HG02678 (cell line): ENCODE results near the gene TMEM63B.
"Not testable (repeated sequence)": the region's sequence is repeated elsewhere in the genome, so short reads cannot be mapped to it uniquely, and the experiment has no call there.

Source experiments
- ATAC-seq: cut with Tn5 transposase; IDR thresholded peaks from one replicate; pipeline ENCODE4 v1.9.1; 2021; ENCODE audit warnings: mild to moderate bottlenecking, moderate library complexity; ENCODE audit not compliant: unreplicated experiment

TMEM63B gene

GRCh38 chr6:44188819-44189218 lies 61.5 kb downstream of the TMEM63B start:
- ATAC-seq: no peak

DNA sequence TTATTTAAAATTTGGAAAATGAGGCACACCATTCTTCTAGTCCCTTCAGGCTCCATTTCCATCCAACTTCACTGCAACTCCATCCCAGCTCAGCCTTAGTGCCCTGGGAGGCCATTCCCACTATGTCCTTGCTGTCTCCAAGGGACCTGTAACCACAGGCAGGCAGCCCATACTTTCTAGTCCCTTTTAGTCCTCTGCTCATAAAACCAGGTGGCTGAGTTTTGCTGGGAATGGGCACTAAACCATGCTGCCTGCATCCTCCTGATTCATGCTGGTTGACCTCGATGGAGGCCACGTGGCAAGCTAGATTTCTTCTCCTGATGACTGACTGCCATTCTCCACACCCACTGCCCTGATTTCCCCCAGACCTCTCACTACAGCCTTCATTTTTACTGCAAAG lies 61.9 kb downstream of the TMEM63B start:
- no peak for ATAC-seq

GRCh38 chr6:44190715-44191114 lies 63.4 kb downstream of the TMEM63B start:
- ATAC-seq: peak; percentile 61

GRCh38 chr6:44192428-44193041 lies 65.2 kb downstream of the TMEM63B start:
- no peak for ATAC-seq

DNA sequence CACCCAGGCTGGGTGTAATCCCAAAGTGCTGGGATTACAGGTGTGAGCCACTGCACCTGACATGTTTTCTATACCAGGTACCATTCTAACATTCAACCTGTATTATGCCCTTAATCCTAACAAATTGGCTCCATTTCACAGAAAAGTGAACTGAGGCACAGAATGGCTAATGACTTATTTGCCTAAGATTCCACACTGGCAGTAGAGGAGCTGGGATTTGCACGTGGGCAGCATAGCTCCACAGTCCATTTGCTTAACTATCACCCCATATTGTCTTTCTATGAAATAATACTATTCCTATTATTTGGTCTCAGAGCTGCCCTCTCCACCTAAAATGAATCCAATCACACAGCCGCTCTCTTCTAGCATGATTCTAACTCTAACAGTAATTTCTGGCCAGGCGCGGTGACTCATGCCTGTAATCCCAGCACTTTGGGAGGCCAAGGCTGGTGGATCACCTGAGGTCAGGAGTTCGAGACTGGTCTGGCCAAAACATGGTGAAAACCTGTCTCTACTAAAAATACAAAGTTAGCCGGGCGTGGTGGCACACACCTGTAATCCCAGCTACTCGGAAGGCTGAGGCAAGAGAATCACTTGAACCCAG lies 66.1 kb downstream of the TMEM63B start:
- ATAC-seq: no peak

DNA sequence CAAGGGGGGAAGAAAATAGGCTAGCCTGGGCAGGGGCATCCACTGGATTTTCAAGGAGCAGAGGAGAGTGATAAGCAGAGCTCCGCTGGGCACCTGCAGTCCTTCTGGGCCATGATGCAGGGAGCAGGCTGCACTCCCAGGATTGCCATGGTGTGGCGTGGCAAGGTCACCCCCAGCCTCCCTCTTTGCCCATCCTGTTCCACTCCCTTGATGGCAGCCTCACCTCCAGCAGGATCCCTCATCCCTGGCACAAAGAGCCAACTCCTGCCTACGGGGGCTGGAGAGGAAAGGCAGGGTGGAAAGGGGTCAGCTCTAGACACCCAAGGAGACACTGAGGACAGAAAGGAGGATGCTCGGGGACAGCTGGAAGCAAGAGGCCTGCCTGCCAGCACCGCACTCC lies 67.0 kb downstream of the TMEM63B start:
- no peak for ATAC-seq

DNA sequence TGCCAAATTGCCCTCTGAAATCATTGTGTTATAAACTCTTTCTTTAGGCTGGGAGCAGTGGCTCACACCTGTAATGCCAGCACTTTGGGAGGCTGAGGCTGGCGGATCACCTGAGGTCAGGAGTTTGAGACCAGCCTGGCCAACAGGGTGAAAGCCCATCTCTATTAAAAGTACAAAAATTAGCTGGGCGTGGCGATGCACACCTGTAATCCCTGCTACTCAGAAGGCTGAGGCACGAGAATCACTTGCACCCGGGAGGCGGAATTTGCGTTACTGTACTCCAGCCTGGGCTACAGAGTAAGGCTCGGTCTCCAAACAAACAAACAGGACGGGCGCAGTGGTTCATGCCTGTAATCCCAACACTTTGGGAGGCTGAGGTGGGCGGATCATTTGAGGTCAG lies 69.0 kb downstream of the TMEM63B start:
- ATAC-seq: not testable (repeated sequence)

DNA sequence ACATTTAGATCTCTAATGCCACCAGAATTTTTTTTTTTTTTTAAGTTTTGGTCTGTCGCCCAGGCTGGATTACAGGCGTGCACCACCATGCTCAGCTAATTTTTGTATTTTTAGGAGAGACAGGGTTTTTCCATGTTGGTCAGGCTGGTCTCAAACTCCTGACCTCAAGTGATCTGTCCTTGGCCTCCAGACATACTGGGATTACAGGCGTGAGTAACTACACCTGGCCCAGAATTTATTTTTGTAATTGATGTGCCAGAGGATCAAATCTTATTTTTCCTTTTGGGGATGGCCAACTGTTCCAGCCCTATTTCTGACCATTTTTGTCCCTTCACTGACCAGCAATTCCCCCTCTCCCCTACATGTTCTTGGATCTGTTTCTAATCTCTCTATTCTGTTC lies 71.3 kb downstream of the TMEM63B start:
- ATAC-seq: no peak

GRCh38 chr6:44199883-44200282 lies 72.5 kb downstream of the TMEM63B start:
- no peak for ATAC-seq

- no peak for ATAC-seq
These were observed 73.8 kb downstream of the TMEM63B start for GRCh38 chr6:44201200-44201599.

DNA sequence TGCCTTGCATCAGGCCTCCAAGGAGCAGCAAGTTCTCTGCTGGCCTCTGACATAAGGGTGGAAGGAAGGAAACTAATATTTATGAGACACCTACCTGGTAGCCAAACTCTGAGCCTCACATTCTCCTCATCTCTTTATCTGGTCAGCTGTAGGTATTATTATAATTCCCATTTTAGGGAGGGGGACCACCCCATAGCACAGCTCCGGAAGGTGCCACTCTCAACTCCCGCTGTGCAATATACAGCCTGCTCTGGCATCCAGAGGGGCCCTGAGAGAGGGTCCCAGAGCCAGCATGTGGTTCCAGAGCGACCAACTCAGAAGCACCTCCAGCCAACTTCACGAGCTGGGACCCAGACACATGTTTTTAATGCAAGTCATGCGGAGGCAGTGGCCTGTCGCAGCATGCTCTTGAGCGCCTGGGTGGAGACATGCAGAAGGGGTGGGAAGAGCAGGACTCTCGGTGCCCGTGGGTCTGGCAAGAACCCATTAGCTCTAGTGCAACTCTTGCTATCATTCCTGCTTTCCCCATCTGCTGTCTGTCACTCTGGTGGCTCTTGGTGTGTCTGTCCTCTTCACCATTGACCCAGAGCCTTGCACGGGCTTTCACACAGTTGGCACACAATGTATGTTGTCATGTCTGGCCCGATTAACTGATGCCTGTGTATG lies 74.4 kb downstream of the TMEM63B start:
- ATAC-seq: no peak

DNA sequence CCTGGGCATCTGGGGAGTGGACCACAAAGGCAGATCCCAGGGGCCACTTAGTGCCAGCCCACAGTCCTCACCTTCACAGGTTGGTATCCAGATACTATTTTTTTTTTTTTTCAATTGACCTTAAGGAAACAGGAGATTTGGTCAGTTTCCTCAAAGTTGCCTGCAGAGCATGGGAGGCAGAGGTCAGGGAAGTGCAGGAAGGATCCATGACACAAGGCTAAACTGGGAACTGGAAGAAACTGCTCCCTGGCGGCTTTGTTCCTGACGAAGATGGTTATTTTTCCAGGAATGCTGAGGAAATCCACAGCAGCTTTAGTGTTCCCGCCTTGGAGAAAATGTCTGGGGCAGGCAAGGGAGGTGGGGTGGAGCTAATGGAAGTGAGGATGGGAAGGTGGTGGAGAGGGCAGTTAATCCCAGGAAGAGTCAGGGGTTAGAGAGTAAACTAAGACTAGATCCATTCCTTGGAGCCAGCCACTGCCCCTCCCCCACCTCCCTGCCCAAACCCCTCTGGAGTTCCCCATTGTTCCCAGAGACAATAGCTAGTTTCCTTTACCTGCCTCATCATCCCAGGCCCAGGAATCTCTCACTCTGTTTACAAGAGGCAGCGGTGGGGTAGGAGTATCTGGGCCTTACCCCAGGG lies 75.1 kb downstream of the TMEM63B start:
- no peak for ATAC-seq

DNA sequence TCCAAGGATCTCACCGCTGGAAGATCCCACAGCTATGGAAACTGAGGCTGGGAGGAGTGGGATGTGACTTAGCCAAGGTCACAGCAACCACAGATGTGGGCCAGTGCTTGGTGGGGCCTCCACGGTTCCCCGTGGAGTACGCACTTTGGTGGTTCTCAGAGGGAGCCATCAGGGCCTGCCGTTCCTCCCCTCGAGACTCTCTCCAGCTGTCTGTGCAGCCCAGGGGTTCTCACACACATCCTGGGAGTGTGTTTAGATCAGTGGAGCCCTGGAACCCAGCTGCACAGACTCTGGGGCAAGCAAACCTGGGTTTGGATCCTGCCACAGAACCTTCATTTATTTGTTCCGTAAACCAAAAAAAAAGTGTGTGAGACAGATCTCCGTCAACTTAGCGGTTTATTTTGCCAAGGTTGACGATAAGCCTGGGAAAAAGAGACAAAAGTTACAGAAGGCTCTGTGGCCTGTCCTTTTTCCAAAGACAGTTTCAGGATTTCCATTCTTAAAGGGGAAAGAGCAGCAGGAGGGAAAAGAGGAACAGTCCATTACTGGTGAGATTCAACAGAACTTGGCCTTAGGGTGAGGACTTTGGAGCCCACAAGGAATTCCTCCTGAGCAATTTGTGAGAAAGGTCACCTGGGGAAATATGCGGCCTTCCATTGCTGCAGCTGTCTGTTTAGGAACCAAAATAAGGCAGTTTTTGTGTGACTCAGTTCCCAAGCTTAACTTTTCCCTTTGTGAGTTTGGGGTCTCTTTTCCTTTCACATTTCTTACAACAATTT lies 75.8 kb downstream of the TMEM63B start:
- ATAC-seq: no peak

GRCh38 chr6:44203955-44204354 lies 76.6 kb downstream of the TMEM63B start:
- no peak for ATAC-seq
